ENCODE results near the gene ZNF304.

Gene ZNF304

DNA sequence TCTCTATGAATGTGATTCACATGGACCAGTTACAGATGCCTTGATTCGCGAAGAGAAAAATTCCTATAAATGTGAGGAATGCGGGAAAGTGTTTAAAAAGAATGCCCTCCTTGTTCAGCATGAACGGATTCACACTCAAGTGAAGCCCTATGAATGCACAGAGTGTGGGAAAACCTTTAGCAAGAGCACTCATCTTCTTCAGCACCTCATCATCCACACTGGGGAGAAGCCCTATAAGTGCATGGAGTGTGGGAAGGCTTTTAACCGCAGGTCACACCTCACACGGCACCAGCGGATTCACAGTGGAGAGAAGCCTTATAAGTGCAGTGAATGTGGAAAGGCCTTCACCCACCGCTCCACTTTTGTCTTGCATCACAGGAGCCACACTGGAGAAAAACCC, 23.1 kb upstream of the ZNF304 start:
- TF ChIP-seq FOXP2 (optimal IDR thresholded peaks at IDR 0.05; ENCODE audit: borderline replicate concordance, extremely low read depth, extremely low read length, insufficient read depth) (no peak), SIN3A (IDR thresholded peaks at IDR 0.05; ENCODE audit: borderline replicate concordance, insufficient read depth, low read length) (no peak), TAF1 (IDR thresholded peaks at IDR 0.05; ENCODE audit: borderline replicate concordance, insufficient read depth, low read length) (no peak), POLR2AphosphoS5 (IDR thresholded peaks at IDR 0.05; ENCODE audit: low read depth, low read length) (no peak)

GRCh38 chr19:57334191-57334590, 16.9 kb upstream of the ZNF304 start:
- TF ChIP-seq FOXP2 (optimal IDR thresholded peaks at IDR 0.05; ENCODE audit: borderline replicate concordance, extremely low read depth, extremely low read length, insufficient read depth) (no peak), POLR2AphosphoS5 (IDR thresholded peaks at IDR 0.05; ENCODE audit: low read depth, low read length) (no peak), TAF1 (IDR thresholded peaks at IDR 0.05; ENCODE audit: borderline replicate concordance, insufficient read depth, low read length) (no peak), SIN3A (IDR thresholded peaks at IDR 0.05; ENCODE audit: borderline replicate concordance, insufficient read depth, low read length) (no peak)
- TF ChIP-seq, protein P1, sequence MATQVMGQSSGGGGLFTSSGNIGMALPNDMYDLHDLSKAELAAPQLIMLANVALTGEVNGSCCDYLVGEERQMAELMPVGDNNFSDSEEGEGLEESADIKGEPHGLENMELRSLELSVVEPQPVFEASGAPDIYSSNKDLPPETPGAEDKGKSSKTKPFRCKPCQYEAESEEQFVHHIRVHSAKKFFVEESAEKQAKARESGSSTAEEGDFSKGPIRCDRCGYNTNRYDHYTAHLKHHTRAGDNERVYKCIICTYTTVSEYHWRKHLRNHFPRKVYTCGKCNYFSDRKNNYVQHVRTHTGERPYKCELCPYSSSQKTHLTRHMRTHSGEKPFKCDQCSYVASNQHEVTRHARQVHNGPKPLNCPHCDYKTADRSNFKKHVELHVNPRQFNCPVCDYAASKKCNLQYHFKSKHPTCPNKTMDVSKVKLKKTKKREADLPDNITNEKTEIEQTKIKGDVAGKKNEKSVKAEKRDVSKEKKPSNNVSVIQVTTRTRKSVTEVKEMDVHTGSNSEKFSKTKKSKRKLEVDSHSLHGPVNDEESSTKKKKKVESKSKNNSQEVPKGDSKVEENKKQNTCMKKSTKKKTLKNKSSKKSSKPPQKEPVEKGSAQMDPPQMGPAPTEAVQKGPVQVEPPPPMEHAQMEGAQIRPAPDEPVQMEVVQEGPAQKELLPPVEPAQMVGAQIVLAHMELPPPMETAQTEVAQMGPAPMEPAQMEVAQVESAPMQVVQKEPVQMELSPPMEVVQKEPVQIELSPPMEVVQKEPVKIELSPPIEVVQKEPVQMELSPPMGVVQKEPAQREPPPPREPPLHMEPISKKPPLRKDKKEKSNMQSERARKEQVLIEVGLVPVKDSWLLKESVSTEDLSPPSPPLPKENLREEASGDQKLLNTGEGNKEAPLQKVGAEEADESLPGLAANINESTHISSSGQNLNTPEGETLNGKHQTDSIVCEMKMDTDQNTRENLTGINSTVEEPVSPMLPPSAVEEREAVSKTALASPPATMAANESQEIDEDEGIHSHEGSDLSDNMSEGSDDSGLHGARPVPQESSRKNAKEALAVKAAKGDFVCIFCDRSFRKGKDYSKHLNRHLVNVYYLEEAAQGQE (IDR thresholded peaks at IDR 0.05; ENCODE audit: insufficient read depth in 1 of 2, low read depth in 2 of 2, low read length in 2 of 2): no peak

- TF ChIP-seq FOXP2 (optimal IDR thresholded peaks at IDR 0.05; ENCODE audit: borderline replicate concordance, extremely low read depth, extremely low read length, insufficient read depth) (no peak), TAF1 (IDR thresholded peaks at IDR 0.05; ENCODE audit: borderline replicate concordance, insufficient read depth, low read length) (no peak), SIN3A (IDR thresholded peaks at IDR 0.05; ENCODE audit: borderline replicate concordance, insufficient read depth, low read length) (no peak), POLR2AphosphoS5 (IDR thresholded peaks at IDR 0.05; ENCODE audit: low read depth, low read length) (no peak)
- TF ChIP-seq, protein P1 (IDR thresholded peaks at IDR 0.05; ENCODE audit: insufficient read depth in 1 of 2, low read depth in 2 of 2, low read length in 2 of 2): no peak
These were observed 12.2 kb upstream of the ZNF304 start for GRCh38 chr19:57338877-57339276.

DNA sequence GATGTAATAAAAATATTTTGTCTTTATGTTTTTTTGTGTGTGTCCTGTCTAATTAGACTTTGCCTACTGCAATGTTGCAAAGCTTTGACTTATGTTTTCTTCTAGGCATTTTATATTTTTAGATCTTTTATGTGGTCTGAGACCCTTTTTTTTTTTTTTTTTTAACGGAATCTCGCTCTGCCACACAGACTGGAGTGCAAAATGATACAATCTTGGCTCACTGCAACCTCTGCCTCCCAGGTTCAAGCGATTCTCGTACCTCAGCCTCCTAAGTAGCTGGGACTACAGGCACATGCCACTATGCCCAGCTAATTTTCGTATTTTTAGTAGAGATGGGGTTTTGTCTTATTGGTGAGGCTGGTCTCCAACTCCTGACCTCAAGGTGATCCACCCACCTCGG, 8.5 kb upstream of the ZNF304 start:
- TF ChIP-seq FOXP2 (optimal IDR thresholded peaks at IDR 0.05; ENCODE audit: borderline replicate concordance, extremely low read depth, extremely low read length, insufficient read depth) (no peak), POLR2AphosphoS5 (IDR thresholded peaks at IDR 0.05; ENCODE audit: low read depth, low read length) (no peak), SIN3A (IDR thresholded peaks at IDR 0.05; ENCODE audit: borderline replicate concordance, insufficient read depth, low read length) (no peak), TAF1 (IDR thresholded peaks at IDR 0.05; ENCODE audit: borderline replicate concordance, insufficient read depth, low read length) (no peak)
- TF ChIP-seq, protein P1 (IDR thresholded peaks at IDR 0.05; ENCODE audit: insufficient read depth in 1 of 2, low read depth in 2 of 2, low read length in 2 of 2): no peak

- TF ChIP-seq POLR2AphosphoS5 (IDR thresholded peaks at IDR 0.05; ENCODE audit: low read depth, low read length) (no peak), TAF1 (IDR thresholded peaks at IDR 0.05; ENCODE audit: borderline replicate concordance, insufficient read depth, low read length) (no peak), FOXP2 (optimal IDR thresholded peaks at IDR 0.05; ENCODE audit: borderline replicate concordance, extremely low read depth, extremely low read length, insufficient read depth) (no peak), SIN3A (IDR thresholded peaks at IDR 0.05; ENCODE audit: borderline replicate concordance, insufficient read depth, low read length) (no peak)
- TF ChIP-seq, protein P1 (IDR thresholded peaks at IDR 0.05; ENCODE audit: insufficient read depth in 1 of 2, low read depth in 2 of 2, low read length in 2 of 2): no peak
These were observed 2.9 kb upstream of the ZNF304 start for GRCh38 chr19:57348136-57348535.
